WTC11 (cell line): ENCODE data around the gene NHS. TPM values are rescaled to one million over a fixed set of nuclear protein-coding genes. Genes with fewer than 3 reads are reported as not detected.

Experiments used
- ATAC-seq: fragments of 200-7000 bp; cut with Tn5 transposase; 2 replicates; pipeline ENCODE4 v1.10.0; 2021; ENCODE audit warnings: mild to moderate bottlenecking, moderate library complexity
- CTCF ChIA-PET: fragments of 300-600 bp; sonication (Branson Sonifier 250); formaldehyde crosslinking; loops from one replicate; lab custom pipeline; 2021; ENCODE audit warnings: antibody characterized with exemption; lab: Charles Lee
- POLR2A ChIA-PET: fragments of 350-600 bp; sonication (Branson Sonifier 250); formaldehyde crosslinking; loops from one replicate; lab custom pipeline; 2021; ENCODE audit warnings: antibody characterized with exemption; lab: Charles Lee
- DNase-seq: peaks from one replicate; pipeline ENCODE4 v3.0.0; 2021; ENCODE audit warnings: low spot score
- H3K27ac Mint-ChIP-seq: 2 replicates; pipeline ENCODE4 v1.8.0; 2021; ENCODE audit warnings: mixed read lengths
- H3K27me3 Mint-ChIP-seq: 2 replicates; pipeline ENCODE4 v1.8.0; 2021; ENCODE audit warnings: low read depth, mild to moderate bottlenecking, moderate library complexity, mixed read lengths
- H3K36me3 Mint-ChIP-seq: 2 replicates; pipeline ENCODE4 v1.8.0; 2021; ENCODE audit warnings: mixed read lengths
- H3K4me1 Mint-ChIP-seq: 2 replicates; pipeline ENCODE4 v1.8.0; 2022; ENCODE audit warnings: mixed read lengths
- H3K4me3 Mint-ChIP-seq: 2 replicates; pipeline ENCODE4 v1.8.0; 2021; ENCODE audit warnings: mild to moderate bottlenecking, moderate library complexity, mixed read lengths
- H3K9me3 Mint-ChIP-seq: 2 replicates; pipeline ENCODE4 v1.8.0; 2021; ENCODE audit warnings: mixed read lengths
- CTCF ChIP-seq: fragments of 200-600 bp; IDR thresholded peaks from 2 replicates; pipeline ENCODE4 v1.8.0; 2022; ENCODE audit warnings: antibody characterized with exemption
- EMX1 ChIP-seq: fragments of 250-450 bp; sonication (Bioruptor Pico); IDR thresholded peaks from 2 replicates; pipeline ENCODE4 v1.8.0; 2021; ENCODE audit warnings: mild to moderate bottlenecking
- ERG ChIP-seq: fragments of 250-450 bp; sonication (Bioruptor Pico); IDR thresholded peaks from 2 replicates; pipeline ENCODE4 v1.8.0; 2021; ENCODE audit warnings: mild to moderate bottlenecking
- FOXJ3 ChIP-seq: sonication (generic); formaldehyde crosslinking; IDR thresholded peaks from 2 replicates; pipeline ENCODE4 v1.9.0; 2021; ENCODE audit warnings: missing genetic modification reagents, mild to moderate bottlenecking, borderline replicate concordance
- HMGXB4 ChIP-seq: sonication (generic); formaldehyde crosslinking; IDR thresholded peaks from 2 replicates; pipeline ENCODE4 v1.8.1; 2023; ENCODE audit warnings: mild to moderate bottlenecking, moderate library complexity, missing genetic modification reagents
- KAT7 ChIP-seq: sonication (generic); formaldehyde crosslinking; IDR thresholded peaks from 2 replicates; pipeline ENCODE4 v1.8.1; 2023; ENCODE audit warnings: missing genetic modification reagents, mild to moderate bottlenecking, borderline replicate concordance
- NFATC4 ChIP-seq: fragments of 250-450 bp; sonication (Bioruptor Pico); IDR thresholded peaks from 2 replicates; pipeline ENCODE4 v1.9.0; 2021; ENCODE audit warnings: mild to moderate bottlenecking
- NR2C2 ChIP-seq: sonication (generic); formaldehyde crosslinking; IDR thresholded peaks from 2 replicates; pipeline ENCODE4 v1.8.0; 2022; ENCODE audit warnings: mild to moderate bottlenecking, missing genetic modification reagents
- OVOL2 ChIP-seq: fragments of 250-450 bp; sonication (Bioruptor Pico); IDR thresholded peaks from 2 replicates; pipeline ENCODE4 v1.9.0; 2021; ENCODE audit warnings: mild to moderate bottlenecking, borderline replicate concordance
- PRDM15 ChIP-seq: sonication (generic); formaldehyde crosslinking; IDR thresholded peaks from 2 replicates; pipeline ENCODE4 v1.8.0; 2022; ENCODE audit warnings: missing genetic modification reagents
- PREB ChIP-seq: sonication (generic); formaldehyde crosslinking; IDR thresholded peaks from 2 replicates; pipeline ENCODE4 v1.8.1; 2022; ENCODE audit warnings: mild to moderate bottlenecking, missing genetic modification reagents, moderate library complexity, borderline replicate concordance
- RORB ChIP-seq: fragments of 250-450 bp; sonication (Bioruptor Pico); IDR thresholded peaks from 2 replicates; pipeline ENCODE4 v1.9.0; 2021; ENCODE audit warnings: mild to moderate bottlenecking
- SP1 ChIP-seq: sonication (generic); formaldehyde crosslinking; conservative IDR thresholded peaks from 2 replicates; pipeline ENCODE4 v1.8.1; 2022; ENCODE audit warnings: missing genetic modification reagents
- STAT6 ChIP-seq: sonication (generic); formaldehyde crosslinking; conservative IDR thresholded peaks from 2 replicates; pipeline ENCODE4 v1.8.1; 2023; ENCODE audit warnings: mild to moderate bottlenecking, low read depth, missing genetic modification reagents, moderate library complexity
- USF1 ChIP-seq: sonication (generic); formaldehyde crosslinking; IDR thresholded peaks from 2 replicates; pipeline ENCODE4 v1.8.0; 2022; ENCODE audit warnings: mild to moderate bottlenecking, missing genetic modification reagents
- ZNF512 ChIP-seq: sonication (generic); formaldehyde crosslinking; IDR thresholded peaks from 2 replicates; pipeline ENCODE4 v1.8.1; 2022; ENCODE audit warnings: missing genetic modification reagents, borderline replicate concordance
- total RNA-seq: library from RNA; stranded (reverse); gene quantifications from 3 replicates; pipeline ENCODE4 v1.2.3, GENCODE V29; 2021

Gene NHS
- total RNA-seq, 1 experiment from 2014 or later: 5.8 TPM

- ChIA-PET POLR2A (no interaction called here), CTCF (no interaction called here)
- no peaks in the 10 kb centered on the region for H3K9me3 Mint-ChIP-seq
- H3K4me1 Mint-ChIP-seq: peaks cover 10% of the 10 kb centered on the region
- peaks cover 20% of the 10 kb centered on the region for H3K27me3 Mint-ChIP-seq
- no peak overlapping the region for H3K4me3 Mint-ChIP-seq
- H3K27ac Mint-ChIP-seq: no peak overlapping the region
- DNase-seq: no peak
- no peaks in the 10 kb centered on the region for H3K36me3 Mint-ChIP-seq
- ATAC-seq: no peak
- TF ChIP-seq HMGXB4: no peak
Observed at GRCh38 chrX:17403972-17404371, 29.0 kb downstream of the NHS start.

- ATAC-seq: no peak
- CTCF ChIA-PET: no interaction called here
- POLR2A ChIA-PET: no interaction called here
- no peak overlapping the region for H3K4me3 Mint-ChIP-seq
- peaks cover 20% of the 10 kb centered on the region for H3K27me3 Mint-ChIP-seq
- H3K27ac Mint-ChIP-seq: no peak overlapping the region
- DNase-seq: no peak
- TF ChIP-seq USF1 (CRISPR knock-in tag) (no peak), CTCF (no peak), KAT7 (CRISPR knock-in tag) (no peak), OVOL2 (CRISPR knock-in tag) (no peak), PREB (CRISPR knock-in tag) (no peak), NFATC4 (no peak), ERG (CRISPR knock-in tag) (no peak), EMX1 (no peak), RORB (CRISPR knock-in tag) (no peak), STAT6 (CRISPR knock-in tag) (no peak), PRDM15 (no peak), FOXJ3 (CRISPR knock-in tag) (no peak), NR2C2 (CRISPR knock-in tag) (no peak), ZNF512 (no peak), SP1 (no peak)
- H3K9me3 Mint-ChIP-seq: no peaks in the 10 kb centered on the region
- H3K36me3 Mint-ChIP-seq: no peaks in the 10 kb centered on the region
- peaks cover 23% of the 10 kb centered on the region for H3K4me1 Mint-ChIP-seq
Observed at GRCh38 chrX:17405225-17405969, 30.4 kb downstream of the NHS start.
